H54 (cell line): ENCODE data around the gene TNS3.

ENCODE experiments used
- DNase-seq: peaks from one replicate; pipeline ENCODE4 v3.0.0; 2011; ENCODE audit warnings: low spot score, mixed read lengths; ENCODE audit not compliant: insufficient read length
- FAIRE-seq: peaks from 3 replicates; lab custom pipeline; 2011; peaks lifted over from hg19 to GRCh38; lab: Jason Lieb, UNC
- POLR2A ChIP-seq: IDR thresholded peaks from 2 replicates; pipeline ENCODE4 v1.6.1; 2011; ENCODE audit warnings: low read depth, mild to moderate bottlenecking, low read length

The TNS3 gene

GRCh38 chr7:47313564-47313963 lies 268.3 kb downstream of the TNS3 start:
- FAIRE-seq (no peak), DNase-seq (no peak)
- TF ChIP-seq POLR2A = no peak

DNA sequence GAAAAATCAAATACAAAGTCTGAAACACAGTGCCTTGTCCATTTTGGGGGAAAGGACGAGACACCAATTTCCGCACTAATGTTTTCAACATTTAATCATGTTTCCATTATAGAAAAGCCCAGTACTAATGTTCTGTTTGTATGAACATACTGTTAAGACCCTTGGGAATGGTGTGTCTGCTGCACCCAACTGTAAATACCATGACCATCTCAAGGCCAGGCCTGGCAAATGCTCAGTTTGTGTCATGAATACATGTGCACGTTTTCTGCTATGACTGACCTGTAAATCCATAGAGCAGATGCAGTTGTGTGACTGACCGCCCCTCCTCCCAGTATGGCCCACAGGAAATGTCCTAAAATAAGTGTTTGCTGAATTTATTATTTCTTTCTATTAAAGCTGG lies 270.0 kb downstream of the TNS3 start:
- no peak for FAIRE-seq

DNA sequence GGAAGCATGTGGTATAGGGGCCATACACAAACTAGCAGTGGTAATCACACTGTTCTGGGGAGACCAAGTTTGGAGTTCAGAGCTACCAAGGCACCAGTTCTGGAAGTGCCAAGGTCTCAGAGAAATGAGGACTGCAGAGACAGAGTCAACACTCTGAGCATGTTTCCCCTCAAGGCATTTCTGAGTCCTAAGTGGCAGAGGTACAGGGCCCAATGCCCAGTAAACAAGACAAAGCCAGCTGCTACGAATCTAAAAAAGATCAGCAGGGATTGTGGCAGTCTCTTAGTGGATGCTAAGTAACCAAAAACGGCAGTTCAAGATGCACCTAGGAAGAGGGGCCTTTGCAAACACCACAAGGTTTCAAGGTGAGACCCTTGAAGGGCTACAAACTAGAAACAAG lies 271.9 kb downstream of the TNS3 start:
- no peak for TF ChIP-seq POLR2A
- no peak for DNase-seq
- no peak for FAIRE-seq

More for the DNA sequence above, 270.0 kb downstream of the TNS3 start:
- DNase-seq = no peak
- TF ChIP-seq POLR2A = no peak

DNA sequence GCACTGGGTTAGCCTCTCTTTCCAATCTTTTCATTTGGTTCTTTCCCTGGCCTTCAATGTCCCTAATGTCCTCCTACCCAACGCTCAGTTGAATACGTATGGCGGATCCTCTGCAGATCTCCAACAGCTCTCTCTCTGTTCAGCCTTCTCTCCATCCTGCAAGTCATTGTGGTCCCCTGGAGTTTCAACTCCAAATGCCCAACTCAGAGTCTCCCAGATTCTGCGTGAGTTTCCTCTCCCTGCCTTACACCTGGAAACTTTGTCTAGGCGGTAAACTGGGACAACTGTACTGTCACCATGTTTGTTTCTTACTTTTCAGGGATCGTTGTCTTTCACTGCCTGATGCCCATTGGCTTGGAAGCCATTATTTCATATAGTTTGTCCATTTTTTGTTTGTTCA lies 273.1 kb downstream of the TNS3 start:
- DNase-seq (no peak), FAIRE-seq (no peak)
- TF ChIP-seq POLR2A = no peak

- FAIRE-seq (no peak), DNase-seq (no peak)
- TF ChIP-seq POLR2A = no peak
Measured at GRCh38 chr7:47307311-47307710, 274.6 kb downstream of the TNS3 start.

GRCh38 chr7:47304727-47305719 lies 276.9 kb downstream of the TNS3 start:
- FAIRE-seq (no peak), DNase-seq (no peak)
- no peak for TF ChIP-seq POLR2A

GRCh38 chr7:47303695-47304453 lies 278.0 kb downstream of the TNS3 start:
- DNase-seq (no peak), FAIRE-seq (no peak)
- TF ChIP-seq POLR2A = no peak

GRCh38 chr7:47303014-47303694 lies 278.8 kb downstream of the TNS3 start:
- FAIRE-seq (no peak), DNase-seq (no peak)
- TF ChIP-seq POLR2A = no peak

DNA sequence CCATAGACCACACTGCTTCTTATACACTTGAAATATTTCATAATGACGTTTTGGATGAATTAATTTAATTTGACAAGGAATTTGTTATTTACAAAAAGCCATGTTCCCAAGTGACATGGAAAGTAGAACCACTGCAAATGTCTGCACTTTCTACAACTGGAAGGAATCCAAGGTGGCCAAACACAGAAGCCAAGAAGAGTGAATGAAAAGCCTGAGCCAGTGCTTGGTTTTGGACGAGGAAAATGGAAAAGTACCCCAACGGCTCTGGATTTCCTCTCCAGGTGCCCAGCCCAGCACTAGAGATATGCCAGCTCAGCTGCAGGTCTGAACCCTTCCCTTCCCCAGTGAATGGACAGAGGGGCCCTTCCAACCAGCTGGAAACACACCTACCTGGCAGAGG lies 279.4 kb downstream of the TNS3 start:
- FAIRE-seq (no peak), DNase-seq (no peak)
- no peak for TF ChIP-seq POLR2A

GRCh38 chr7:47301657-47302295 lies 280.1 kb downstream of the TNS3 start:
- TF ChIP-seq POLR2A = no peak
- no peak for FAIRE-seq

GRCh38 chr7:47301105-47301477 lies 280.8 kb downstream of the TNS3 start:
- DNase-seq (no peak), FAIRE-seq (no peak)
- no peak for TF ChIP-seq POLR2A

More at GRCh38 chr7:47301657-47302295, 280.1 kb downstream of the TNS3 start:
- no peak for DNase-seq

DNA sequence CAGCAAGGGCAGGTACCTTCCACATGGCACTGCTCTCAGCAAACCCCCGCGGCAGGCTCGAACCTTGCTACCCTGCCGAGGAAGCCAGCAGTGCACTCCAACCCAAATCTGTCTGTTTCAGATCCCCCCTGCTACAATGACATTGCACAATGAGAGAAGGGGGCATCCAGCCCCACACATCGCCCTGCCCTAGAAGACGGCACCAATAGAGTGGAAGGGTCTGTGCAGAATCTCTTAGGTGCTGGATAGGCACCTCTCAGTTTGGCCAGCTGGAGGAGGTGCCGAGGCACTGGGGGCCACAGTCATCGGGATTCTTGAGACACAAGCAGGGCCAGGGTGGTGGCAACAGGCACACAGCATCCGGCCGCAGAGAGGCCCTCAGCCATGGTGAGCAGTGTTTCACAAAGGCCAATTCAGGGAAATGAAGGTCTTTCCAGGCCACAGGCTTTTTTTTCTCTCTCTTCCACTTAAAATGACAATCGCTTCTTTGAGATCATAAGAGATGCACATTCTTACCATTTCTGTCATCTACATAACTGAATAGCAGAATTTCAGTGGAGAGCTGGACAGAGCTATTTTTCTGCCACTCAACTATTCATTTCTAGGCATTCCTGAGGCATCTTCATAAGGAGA lies 281.3 kb downstream of the TNS3 start:
- no peak for FAIRE-seq
- DNase-seq = no peak
- no peak for TF ChIP-seq POLR2A

- FAIRE-seq (no peak), DNase-seq (no peak)
- TF ChIP-seq POLR2A = no peak
Measured at GRCh38 chr7:47299496-47299895, 282.4 kb downstream of the TNS3 start.
